NCI-H526 treated with DMSO at 0.1 percent for 48 hours (cell line): ENCODE measurements around the gene THRA.

Source experiments
- DNase-seq: peaks from one replicate; lab custom pipeline; 2025; lab: John Stamatoyannopoulos, UW

Gene THRA

GRCh38 chr17:40062329-40063186, at the start of gene THRA:
TSS of gene THRA (plus strand) at chr17:40062965. CDS start at chr17:40074489, 11,524 bp downstream.
- DNase-seq, result peak; percentile 20

- DNase-seq, result no peak
Observed at GRCh38 chr17:40014375-40014980, 48.3 kb upstream of the THRA start.

- no peak for DNase-seq
Observed at GRCh38 chr17:40015005-40015997, 47.5 kb upstream of the THRA start, which contains the start of gene CSF3. TSS of gene CSF3 (plus strand) at chr17:40015440. CDS start at chr17:40015475, 35 bp downstream.

- DNase-seq, result no peak
Observed at GRCh38 chr17:40015998-40016985, 46.5 kb upstream of the THRA start.

GRCh38 chr17:40017422-40018080, 45.2 kb upstream of the THRA start:
- DNase-seq, result no peak

- no peak for DNase-seq
Observed at GRCh38 chr17:40018211-40019121, 44.3 kb upstream of the THRA start.

- DNase-seq, result no peak
Observed at GRCh38 chr17:40019140-40019991, 43.4 kb upstream of the THRA start.

- DNase-seq, result no peak
Observed at GRCh38 chr17:40020146-40020545, 42.6 kb upstream of the THRA start.

GRCh38 chr17:40021451-40021971, 41.3 kb upstream of the THRA start:
- DNase-seq, result no peak

GRCh38 chr17:40022497-40022896, 40.3 kb upstream of the THRA start:
- no peak for DNase-seq

- no peak for DNase-seq
Observed at GRCh38 chr17:40022961-40023541, 39.7 kb upstream of the THRA start.

- no peak for DNase-seq
Observed at GRCh38 chr17:40023590-40024292, 39.0 kb upstream of the THRA start.

GRCh38 chr17:40024901-40025300, 37.9 kb upstream of the THRA start:
- no peak for DNase-seq

- DNase-seq, result no peak
Observed at GRCh38 chr17:40025559-40025958, 37.2 kb upstream of the THRA start.

GRCh38 chr17:40025991-40026815, 36.6 kb upstream of the THRA start:
- no peak for DNase-seq
